GM19467 (cell line): ENCODE measurements around the gene LAS1L.
"Not testable (repeated sequence)": the region's sequence is repeated elsewhere in the genome, so short reads cannot be mapped to it uniquely, and the experiment has no call there.

Experiments
- ATAC-seq: cut with Tn5 transposase; IDR thresholded peaks from one replicate; pipeline ENCODE4 v1.9.1; 2021; ENCODE audit warnings: mild to moderate bottlenecking, moderate library complexity; ENCODE audit not compliant: unreplicated experiment

LAS1L gene

GRCh38 chrX:65518980-65519379 lies 15.6 kb downstream of the LAS1L start:
- not testable (repeated sequence) for ATAC-seq

- ATAC-seq = no peak
Observed at GRCh38 chrX:65517923-65518322, 16.7 kb downstream of the LAS1L start.

DNA sequence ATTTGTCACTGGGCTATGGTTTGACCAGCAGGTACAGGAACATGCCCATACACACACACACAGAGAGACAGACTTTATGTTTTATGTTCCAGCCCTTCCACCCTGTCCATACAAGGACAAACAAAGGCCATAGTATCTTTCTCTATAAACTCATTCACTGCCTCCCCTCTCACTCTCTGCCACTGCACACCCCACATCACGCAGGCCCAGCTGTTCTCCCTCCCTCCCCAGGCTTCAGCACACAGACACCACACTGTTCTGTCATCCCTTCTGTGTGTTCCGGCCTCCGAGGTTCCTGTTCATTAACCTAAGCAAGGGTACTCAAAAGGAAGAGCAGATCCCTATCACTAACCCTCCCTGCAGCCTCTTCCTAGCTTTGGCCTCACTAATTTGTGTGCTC lies 17.8 kb downstream of the LAS1L start:
- no peak for ATAC-seq

DNA sequence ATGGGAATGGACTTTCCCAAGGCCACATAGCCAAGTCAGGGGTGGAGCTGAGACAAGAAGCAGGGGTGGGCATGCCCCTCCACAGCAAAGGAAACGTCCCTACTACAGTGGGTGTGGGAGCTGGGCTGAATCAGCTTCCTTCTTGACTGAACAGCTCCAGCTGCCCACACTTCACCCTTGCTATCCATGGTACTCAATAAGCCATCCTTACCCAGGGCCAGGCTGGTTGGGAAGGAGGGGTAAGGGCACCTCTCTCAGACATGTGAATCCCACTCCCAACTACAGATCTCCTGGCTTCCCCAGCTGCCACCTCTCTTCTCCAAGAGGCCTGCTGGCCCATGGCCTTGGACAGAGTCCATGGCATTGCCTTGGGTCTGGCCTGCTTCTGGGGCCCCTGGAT lies 21.0 kb downstream of the LAS1L start:
- ATAC-seq = no peak

DNA sequence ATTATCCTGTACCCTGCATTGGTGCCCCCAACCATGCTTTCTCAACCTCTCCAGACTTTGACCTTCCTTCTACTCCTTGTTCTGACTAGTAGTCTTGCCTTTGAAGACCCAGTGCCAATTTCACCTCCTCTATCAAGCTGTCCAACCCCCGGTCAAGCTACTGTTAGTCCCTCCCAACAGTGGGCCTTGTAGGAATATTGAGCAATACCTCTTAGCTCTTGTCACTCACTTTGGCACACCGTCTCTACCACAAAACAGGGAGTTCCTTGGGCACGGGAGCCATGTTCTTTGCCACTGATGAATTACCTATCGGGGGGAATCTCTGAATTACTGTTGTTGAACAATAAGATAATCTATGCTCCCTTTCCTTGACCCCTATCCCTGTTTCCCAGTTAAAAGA lies 25.2 kb downstream of the LAS1L start:
- no peak for ATAC-seq

DNA sequence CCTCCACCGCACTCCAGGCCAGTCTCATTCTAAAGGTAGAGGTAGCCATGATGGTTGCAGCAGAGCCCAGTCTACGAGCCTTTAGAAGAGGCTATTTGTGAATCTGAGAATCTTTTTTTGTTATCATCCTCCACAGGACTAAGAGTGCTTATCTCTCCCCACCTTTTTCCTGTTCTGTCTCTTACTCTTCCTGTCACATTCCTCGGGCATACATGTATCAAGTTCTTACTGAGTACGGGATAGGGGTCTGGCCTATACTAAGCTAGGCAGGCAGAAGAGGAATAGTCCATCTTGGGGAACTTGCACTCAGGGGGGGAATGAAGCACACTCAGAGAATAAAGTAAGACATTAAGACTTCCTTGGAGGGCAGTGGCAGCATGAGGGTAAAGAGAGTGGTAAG lies 25.7 kb downstream of the LAS1L start:
- ATAC-seq = no peak

DNA sequence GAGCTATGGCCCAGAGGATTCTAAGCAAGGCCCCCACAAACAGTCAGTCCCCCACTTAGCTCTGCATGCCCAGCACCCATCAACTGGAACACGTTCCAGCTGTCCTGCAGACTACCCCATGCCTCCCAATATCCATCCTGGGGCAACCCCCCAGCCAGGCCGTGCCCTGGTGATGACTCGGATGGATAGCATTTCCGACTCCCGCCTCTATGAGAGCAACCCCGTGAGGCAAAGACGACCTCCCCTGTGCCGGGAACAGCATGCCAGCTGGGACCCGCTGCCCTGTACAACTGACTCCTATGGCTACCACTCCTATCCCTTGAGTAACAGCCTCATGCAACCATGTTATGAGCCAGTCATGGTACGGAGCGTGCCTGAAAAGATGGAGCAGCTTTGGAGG lies 32.0 kb downstream of the LAS1L start:
- ATAC-seq = no peak

GRCh38 chrX:65493431-65493830 lies 41.2 kb downstream of the LAS1L start:
- no peak for ATAC-seq

- ATAC-seq = no peak
Observed at GRCh38 chrX:65491620-65492019, 43.0 kb downstream of the LAS1L start.

DNA sequence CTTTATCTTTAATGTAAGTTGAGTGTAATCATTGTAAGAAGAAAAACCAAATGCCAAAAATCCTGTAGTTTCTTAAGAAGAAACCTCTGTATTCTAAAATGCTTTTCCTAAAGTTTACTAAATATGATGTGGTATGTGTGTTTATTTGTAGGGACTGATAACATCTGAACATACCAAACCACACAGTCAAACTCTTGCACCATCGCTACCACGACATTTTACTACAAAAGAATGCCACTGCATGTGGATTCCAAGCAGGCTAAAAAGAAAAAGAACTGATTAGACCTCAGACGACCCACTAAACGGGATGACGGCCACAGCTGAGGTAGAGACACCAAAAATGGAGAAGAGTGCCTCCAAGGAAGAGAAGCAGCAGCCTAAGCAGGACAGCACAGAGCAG lies 46.1 kb downstream of the LAS1L start:
- ATAC-seq = no peak

- no peak for ATAC-seq
Observed at GRCh38 chrX:65480960-65481359, 53.6 kb downstream of the LAS1L start.

- not testable (repeated sequence) for ATAC-seq
Observed at GRCh38 chrX:65479102-65479501, 55.5 kb downstream of the LAS1L start.

- ATAC-seq = no peak
Observed at GRCh38 chrX:65476564-65476963, 58.0 kb downstream of the LAS1L start.

DNA sequence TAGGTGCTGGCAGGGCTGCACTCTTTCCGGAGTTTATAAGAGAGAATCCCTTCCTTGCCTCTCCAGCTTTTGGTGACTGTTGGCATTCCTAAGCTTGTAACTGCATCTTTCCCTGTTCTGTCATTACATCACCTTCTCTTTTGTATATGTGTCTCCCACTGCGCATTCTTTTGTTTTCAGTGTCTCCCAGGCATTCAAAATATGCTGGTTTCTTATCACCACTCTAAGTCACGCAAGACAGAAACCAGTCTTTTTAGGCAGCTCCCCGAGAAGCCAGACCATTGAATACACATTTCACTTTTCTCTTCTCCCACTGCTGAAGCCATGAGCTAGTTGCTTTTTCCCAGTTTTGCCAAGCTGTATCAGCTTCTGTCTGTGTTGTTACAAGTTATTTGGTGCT lies 71.0 kb downstream of the LAS1L start:
- ATAC-seq = no peak
